ENCODE results near the gene FOXP1. TPM values are rescaled to one million over a fixed set of nuclear protein-coding genes. Genes with fewer than 3 reads are reported as not detected.

Gene FOXP1
- total RNA-seq, 1 donor, result 195 TPM

DNA sequence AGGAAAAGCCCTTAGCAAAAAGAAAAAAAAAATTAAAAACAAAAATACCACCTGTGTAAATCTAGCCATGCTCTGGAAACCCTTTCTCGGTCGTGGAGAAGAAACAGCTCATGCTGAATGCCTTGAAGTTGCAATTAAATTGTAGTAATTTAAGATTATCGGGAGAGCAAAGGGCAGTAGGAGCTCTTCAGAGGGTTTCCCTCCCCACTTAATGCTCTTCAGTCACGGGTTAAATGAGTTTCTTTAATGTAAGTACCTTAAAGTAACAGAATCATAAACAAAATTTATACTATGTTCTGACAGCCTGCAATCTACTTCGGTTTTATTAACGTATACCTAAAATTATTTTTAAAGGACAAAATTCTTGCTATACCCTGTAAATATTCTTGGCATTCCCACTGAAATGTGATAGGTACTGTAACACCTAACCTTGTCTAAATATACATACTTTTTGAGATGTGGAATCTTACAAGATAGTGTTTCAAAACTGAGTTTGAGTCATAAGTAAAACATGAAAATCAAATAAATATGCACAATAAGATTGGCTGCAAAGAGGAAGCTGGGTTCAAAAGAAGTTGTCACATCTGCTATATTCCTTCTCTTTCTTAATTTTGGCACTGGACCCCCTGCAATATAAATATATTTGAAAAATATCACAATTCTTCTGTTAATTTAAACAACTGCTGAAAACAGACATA lies 5.3 kb downstream of the FOXP1 start:
- peaks cover 100% of the 10 kb centered on the region for H3K79me2 ChIP-seq (ENCODE audit: insufficient read depth, low read length)
- DNase-seq (ENCODE audit: insufficient read length, low spot score, missing footprints), result no peak

DNA sequence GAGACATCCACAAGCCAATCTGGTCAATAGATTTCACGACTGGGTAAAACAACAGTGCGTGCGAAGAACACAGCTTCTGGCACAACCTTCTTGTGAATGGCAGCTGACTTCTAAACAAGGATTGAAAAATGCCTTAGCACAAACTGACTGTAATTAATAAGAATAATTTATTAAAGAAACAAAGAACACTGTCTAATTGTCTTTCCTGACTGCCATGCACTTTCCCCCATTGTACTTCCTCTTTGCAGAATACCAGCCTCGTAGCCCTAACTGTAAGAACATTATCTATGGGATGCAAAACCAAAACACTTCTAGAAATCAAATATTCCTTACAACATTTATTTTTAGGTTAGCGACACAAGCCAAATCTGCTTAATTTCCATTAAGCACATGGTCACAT lies 6.5 kb downstream of the FOXP1 start:
- Histone ChIP-seq H3K4me3 (ENCODE audit: insufficient read depth, low read length) (no peak overlapping the region), H3K27ac (ENCODE audit: low read depth, low read length) (no peak overlapping the region), H3K4me2 (ENCODE audit: insufficient read depth, low read length) (no peak overlapping the region), H3K4me1 (ENCODE audit: insufficient read depth, low read length) (peaks cover 25% of the 10 kb centered on the region), H3K36me3 (ENCODE audit: insufficient read depth, low read length) (peaks cover 31% of the 10 kb centered on the region), H3K9me3 (ENCODE audit: low read depth, low read length) (no peaks in the 10 kb centered on the region), H4K20me1 (ENCODE audit: insufficient read depth, low read length) (peaks cover 6% of the 10 kb centered on the region), H3K79me2 (ENCODE audit: insufficient read depth, low read length) (peaks cover 100% of the 10 kb centered on the region), H2AFZ (ENCODE audit: low read length) (no peak overlapping the region), H3K27me3 (ENCODE audit: insufficient read depth, low read length) (no peaks in the 10 kb centered on the region)
- DNase-seq (ENCODE audit: insufficient read length, low spot score, missing footprints), result no peak
- TF ChIP-seq, protein P1, sequence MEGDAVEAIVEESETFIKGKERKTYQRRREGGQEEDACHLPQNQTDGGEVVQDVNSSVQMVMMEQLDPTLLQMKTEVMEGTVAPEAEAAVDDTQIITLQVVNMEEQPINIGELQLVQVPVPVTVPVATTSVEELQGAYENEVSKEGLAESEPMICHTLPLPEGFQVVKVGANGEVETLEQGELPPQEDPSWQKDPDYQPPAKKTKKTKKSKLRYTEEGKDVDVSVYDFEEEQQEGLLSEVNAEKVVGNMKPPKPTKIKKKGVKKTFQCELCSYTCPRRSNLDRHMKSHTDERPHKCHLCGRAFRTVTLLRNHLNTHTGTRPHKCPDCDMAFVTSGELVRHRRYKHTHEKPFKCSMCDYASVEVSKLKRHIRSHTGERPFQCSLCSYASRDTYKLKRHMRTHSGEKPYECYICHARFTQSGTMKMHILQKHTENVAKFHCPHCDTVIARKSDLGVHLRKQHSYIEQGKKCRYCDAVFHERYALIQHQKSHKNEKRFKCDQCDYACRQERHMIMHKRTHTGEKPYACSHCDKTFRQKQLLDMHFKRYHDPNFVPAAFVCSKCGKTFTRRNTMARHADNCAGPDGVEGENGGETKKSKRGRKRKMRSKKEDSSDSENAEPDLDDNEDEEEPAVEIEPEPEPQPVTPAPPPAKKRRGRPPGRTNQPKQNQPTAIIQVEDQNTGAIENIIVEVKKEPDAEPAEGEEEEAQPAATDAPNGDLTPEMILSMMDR (IDR thresholded peaks at IDR 0.05; ENCODE audit: extremely low read depth, low read depth, low read length), result no peak

More for the DNA sequence above, 5.3 kb downstream of the FOXP1 start:
- Histone ChIP-seq H3K4me3 (ENCODE audit: insufficient read depth, low read length) (peak overlapping the region; percentile 87), H3K9me3 (ENCODE audit: low read depth, low read length) (no peaks in the 10 kb centered on the region), H3K27me3 (ENCODE audit: insufficient read depth, low read length) (no peaks in the 10 kb centered on the region), H3K27ac (ENCODE audit: low read depth, low read length) (peak overlapping the region; percentile 89), H2AFZ (ENCODE audit: low read length) (no peak overlapping the region), H3K36me3 (ENCODE audit: insufficient read depth, low read length) (peaks cover 31% of the 10 kb centered on the region), H4K20me1 (ENCODE audit: insufficient read depth, low read length) (peaks cover 4% of the 10 kb centered on the region), H3K4me1 (ENCODE audit: insufficient read depth, low read length) (peaks cover 25% of the 10 kb centered on the region), H3K4me2 (ENCODE audit: insufficient read depth, low read length) (peak overlapping the region; percentile 95)
- TF ChIP-seq, protein P1 (IDR thresholded peaks at IDR 0.05; ENCODE audit: extremely low read depth, low read depth, low read length), result no peak

DNA sequence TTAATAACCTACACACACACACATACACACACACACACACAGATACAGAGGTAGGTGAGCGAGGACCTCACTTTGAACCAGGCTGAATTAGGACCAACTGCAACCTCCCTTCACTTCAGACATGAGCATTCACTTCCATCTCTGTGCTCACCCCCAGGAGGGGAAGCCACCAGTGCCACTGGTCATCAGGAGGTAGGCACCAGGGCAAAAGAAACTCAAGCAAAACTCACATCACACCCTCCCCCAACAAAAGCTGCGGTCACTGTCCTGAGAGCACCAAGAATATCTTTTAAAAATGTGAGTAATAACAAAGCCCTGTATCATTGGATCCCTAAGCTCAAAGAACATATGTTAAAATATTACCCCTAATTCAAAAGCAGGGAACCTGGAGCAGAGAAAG lies 8.1 kb downstream of the FOXP1 start:
- no peak overlapping the region for H3K4me2 ChIP-seq (ENCODE audit: insufficient read depth, low read length)
- H3K4me3 ChIP-seq (ENCODE audit: insufficient read depth, low read length), result no peak overlapping the region
- no peak overlapping the region for H3K27ac ChIP-seq (ENCODE audit: low read depth, low read length)
- H3K36me3 ChIP-seq (ENCODE audit: insufficient read depth, low read length), result peaks cover 41% of the 10 kb centered on the region
- no peak overlapping the region for H2AFZ ChIP-seq (ENCODE audit: low read length)
- peaks cover 100% of the 10 kb centered on the region for H3K79me2 ChIP-seq (ENCODE audit: insufficient read depth, low read length)
- TF ChIP-seq, protein P1 (IDR thresholded peaks at IDR 0.05; ENCODE audit: extremely low read depth, low read depth, low read length), result no peak
- peaks cover 11% of the 10 kb centered on the region for H4K20me1 ChIP-seq (ENCODE audit: insufficient read depth, low read length)
- no peaks in the 10 kb centered on the region for H3K27me3 ChIP-seq (ENCODE audit: insufficient read depth, low read length)
- no peak for DNase-seq (ENCODE audit: insufficient read length, low spot score, missing footprints)
- no peaks in the 10 kb centered on the region for H3K9me3 ChIP-seq (ENCODE audit: low read depth, low read length)
- peaks cover 24% of the 10 kb centered on the region for H3K4me1 ChIP-seq (ENCODE audit: insufficient read depth, low read length)

DNA sequence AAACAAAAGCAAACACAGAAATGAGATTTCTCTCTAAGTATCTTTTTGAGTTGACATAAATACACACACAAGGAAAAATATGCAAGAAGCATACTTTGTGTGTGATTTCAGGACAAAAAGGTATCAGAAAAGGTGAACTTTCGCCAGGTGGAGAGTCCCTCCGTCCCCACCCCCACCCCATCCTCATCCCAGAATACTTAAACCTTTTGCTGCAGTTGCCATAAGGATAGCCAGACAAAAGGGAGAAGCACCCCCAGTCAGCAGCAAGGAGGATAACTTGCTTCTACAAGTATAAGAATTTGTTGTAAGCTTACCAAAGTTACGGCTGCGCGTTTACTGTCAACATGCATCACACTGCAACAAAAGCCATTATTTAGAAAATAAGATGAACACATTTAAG lies 10.3 kb downstream of the FOXP1 start:
- H3K27me3 ChIP-seq (ENCODE audit: insufficient read depth, low read length), result no peaks in the 10 kb centered on the region
- peaks cover 16% of the 10 kb centered on the region for H4K20me1 ChIP-seq (ENCODE audit: insufficient read depth, low read length)
- no peak overlapping the region for H3K27ac ChIP-seq (ENCODE audit: low read depth, low read length)
- H3K4me2 ChIP-seq (ENCODE audit: insufficient read depth, low read length), result no peak overlapping the region
- peaks cover 50% of the 10 kb centered on the region for H3K36me3 ChIP-seq (ENCODE audit: insufficient read depth, low read length)
- DNase-seq (ENCODE audit: insufficient read length, low spot score, missing footprints), result no peak
- TF ChIP-seq, protein P1 (IDR thresholded peaks at IDR 0.05; ENCODE audit: extremely low read depth, low read depth, low read length), result no peak
- no peak overlapping the region for H3K4me3 ChIP-seq (ENCODE audit: insufficient read depth, low read length)
- H3K4me1 ChIP-seq (ENCODE audit: insufficient read depth, low read length), result peaks cover 4% of the 10 kb centered on the region
- no peaks in the 10 kb centered on the region for H3K9me3 ChIP-seq (ENCODE audit: low read depth, low read length)
- H3K79me2 ChIP-seq (ENCODE audit: insufficient read depth, low read length), result peaks cover 92% of the 10 kb centered on the region
- H2AFZ ChIP-seq (ENCODE audit: low read length), result no peak overlapping the region
